ENCODE results near the gene FAM120C. TPM values are rescaled to one million over a fixed set of nuclear protein-coding genes. Genes with fewer than 3 reads are reported as not detected.
A peak's percentile ranks its signal among the peaks of the same experiment; 100 is the strongest.

The FAM120C gene
- total RNA-seq, 1 experiment from 2014 or later = 10.6 TPM

DNA sequence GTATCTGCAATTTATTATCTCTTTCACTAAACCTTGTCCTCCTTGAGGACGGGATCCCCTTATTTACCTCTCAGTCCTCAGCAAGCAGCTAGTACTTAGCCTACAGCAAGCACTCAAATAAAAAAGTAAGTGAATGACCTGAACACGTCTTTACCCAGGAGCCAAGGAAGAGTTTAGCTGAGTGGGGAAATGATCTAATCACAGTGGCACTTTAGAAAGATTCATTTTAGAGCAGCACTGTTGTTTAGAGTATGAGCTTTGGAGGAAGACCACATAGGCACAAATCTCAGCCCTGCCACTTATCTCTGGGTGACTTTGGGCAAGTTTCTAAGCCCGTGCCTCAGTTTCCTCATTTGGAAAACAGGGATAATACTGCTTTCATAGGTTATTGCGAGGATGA is 2.7 kb downstream of the FAM120C start:
- Mint-ChIP-seq H3K36me3 (peaks cover 13% of the 10 kb centered on the region), H3K4me1 (peaks cover 35% of the 10 kb centered on the region), H3K27me3 (ENCODE audit: low read depth) (no peaks in the 10 kb centered on the region), H3K4me3 (peak overlapping the region; percentile 68), H3K9me3 (no peaks in the 10 kb centered on the region), H3K27ac (no peak overlapping the region)
- DNase-seq (ENCODE audit: low spot score) (no peak), ATAC-seq (no peak)
- CTCF ChIA-PET = no interaction called here
- POLR2A ChIA-PET = interaction anchor here (0.9 to 1.2 kb wide), 3 partner anchors 9 to 137 kb away, joined by 3 read pairs; no protein-coding TSS in a partner anchor
- TF ChIP-seq, protein P1, sequence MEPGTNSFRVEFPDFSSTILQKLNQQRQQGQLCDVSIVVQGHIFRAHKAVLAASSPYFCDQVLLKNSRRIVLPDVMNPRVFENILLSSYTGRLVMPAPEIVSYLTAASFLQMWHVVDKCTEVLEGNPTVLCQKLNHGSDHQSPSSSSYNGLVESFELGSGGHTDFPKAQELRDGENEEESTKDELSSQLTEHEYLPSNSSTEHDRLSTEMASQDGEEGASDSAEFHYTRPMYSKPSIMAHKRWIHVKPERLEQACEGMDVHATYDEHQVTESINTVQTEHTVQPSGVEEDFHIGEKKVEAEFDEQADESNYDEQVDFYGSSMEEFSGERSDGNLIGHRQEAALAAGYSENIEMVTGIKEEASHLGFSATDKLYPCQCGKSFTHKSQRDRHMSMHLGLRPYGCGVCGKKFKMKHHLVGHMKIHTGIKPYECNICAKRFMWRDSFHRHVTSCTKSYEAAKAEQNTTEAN (CRISPR knock-in tag; IDR thresholded peaks at IDR 0.05) = no peak
- TF ChIP-seq, protein P2, sequence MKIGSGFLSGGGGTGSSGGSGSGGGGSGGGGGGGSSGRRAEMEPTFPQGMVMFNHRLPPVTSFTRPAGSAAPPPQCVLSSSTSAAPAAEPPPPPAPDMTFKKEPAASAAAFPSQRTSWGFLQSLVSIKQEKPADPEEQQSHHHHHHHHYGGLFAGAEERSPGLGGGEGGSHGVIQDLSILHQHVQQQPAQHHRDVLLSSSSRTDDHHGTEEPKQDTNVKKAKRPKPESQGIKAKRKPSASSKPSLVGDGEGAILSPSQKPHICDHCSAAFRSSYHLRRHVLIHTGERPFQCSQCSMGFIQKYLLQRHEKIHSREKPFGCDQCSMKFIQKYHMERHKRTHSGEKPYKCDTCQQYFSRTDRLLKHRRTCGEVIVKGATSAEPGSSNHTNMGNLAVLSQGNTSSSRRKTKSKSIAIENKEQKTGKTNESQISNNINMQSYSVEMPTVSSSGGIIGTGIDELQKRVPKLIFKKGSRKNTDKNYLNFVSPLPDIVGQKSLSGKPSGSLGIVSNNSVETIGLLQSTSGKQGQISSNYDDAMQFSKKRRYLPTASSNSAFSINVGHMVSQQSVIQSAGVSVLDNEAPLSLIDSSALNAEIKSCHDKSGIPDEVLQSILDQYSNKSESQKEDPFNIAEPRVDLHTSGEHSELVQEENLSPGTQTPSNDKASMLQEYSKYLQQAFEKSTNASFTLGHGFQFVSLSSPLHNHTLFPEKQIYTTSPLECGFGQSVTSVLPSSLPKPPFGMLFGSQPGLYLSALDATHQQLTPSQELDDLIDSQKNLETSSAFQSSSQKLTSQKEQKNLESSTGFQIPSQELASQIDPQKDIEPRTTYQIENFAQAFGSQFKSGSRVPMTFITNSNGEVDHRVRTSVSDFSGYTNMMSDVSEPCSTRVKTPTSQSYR (CRISPR knock-in tag; IDR thresholded peaks at IDR 0.05) = no peak
- TF ChIP-seq ETV6 (CRISPR knock-in tag; IDR thresholded peaks at IDR 0.05) (no peak), OVOL2 (CRISPR knock-in tag; IDR thresholded peaks at IDR 0.05; ENCODE audit: borderline replicate concordance) (no peak), ZBTB21 (CRISPR knock-in tag; IDR thresholded peaks at IDR 0.05; ENCODE audit: borderline replicate concordance) (no peak), GTF2I (CRISPR knock-in tag; conservative IDR thresholded peaks at IDR 0.05) (no peak), ZNF423 (CRISPR knock-in tag; IDR thresholded peaks at IDR 0.05) (no peak), EMX1 (CRISPR knock-in tag; IDR thresholded peaks at IDR 0.05) (no peak), HMGA2 (CRISPR knock-in tag; IDR thresholded peaks at IDR 0.05) (no peak), TEAD4 (CRISPR knock-in tag; IDR thresholded peaks at IDR 0.05) (no peak), FOXJ3 (CRISPR knock-in tag; IDR thresholded peaks at IDR 0.05; ENCODE audit: borderline replicate concordance) (no peak), FOXK1 (CRISPR knock-in tag; IDR thresholded peaks at IDR 0.05) (no peak), FOXP1 (CRISPR knock-in tag; IDR thresholded peaks at IDR 0.05; ENCODE audit: borderline replicate concordance) (no peak), TCF7 (CRISPR knock-in tag; IDR thresholded peaks at IDR 0.05; ENCODE audit: low read depth) (no peak), ATF1 (CRISPR knock-in tag; IDR thresholded peaks at IDR 0.05) (no peak), MXD4 (CRISPR knock-in tag; IDR thresholded peaks at IDR 0.05; ENCODE audit: borderline replicate concordance) (no peak)
- TF ChIP-seq, protein P3, sequence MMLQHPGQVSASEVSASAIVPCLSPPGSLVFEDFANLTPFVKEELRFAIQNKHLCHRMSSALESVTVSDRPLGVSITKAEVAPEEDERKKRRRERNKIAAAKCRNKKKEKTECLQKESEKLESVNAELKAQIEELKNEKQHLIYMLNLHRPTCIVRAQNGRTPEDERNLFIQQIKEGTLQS (CRISPR knock-in tag; conservative IDR thresholded peaks at IDR 0.05) = no peak
- TF ChIP-seq, protein P4, sequence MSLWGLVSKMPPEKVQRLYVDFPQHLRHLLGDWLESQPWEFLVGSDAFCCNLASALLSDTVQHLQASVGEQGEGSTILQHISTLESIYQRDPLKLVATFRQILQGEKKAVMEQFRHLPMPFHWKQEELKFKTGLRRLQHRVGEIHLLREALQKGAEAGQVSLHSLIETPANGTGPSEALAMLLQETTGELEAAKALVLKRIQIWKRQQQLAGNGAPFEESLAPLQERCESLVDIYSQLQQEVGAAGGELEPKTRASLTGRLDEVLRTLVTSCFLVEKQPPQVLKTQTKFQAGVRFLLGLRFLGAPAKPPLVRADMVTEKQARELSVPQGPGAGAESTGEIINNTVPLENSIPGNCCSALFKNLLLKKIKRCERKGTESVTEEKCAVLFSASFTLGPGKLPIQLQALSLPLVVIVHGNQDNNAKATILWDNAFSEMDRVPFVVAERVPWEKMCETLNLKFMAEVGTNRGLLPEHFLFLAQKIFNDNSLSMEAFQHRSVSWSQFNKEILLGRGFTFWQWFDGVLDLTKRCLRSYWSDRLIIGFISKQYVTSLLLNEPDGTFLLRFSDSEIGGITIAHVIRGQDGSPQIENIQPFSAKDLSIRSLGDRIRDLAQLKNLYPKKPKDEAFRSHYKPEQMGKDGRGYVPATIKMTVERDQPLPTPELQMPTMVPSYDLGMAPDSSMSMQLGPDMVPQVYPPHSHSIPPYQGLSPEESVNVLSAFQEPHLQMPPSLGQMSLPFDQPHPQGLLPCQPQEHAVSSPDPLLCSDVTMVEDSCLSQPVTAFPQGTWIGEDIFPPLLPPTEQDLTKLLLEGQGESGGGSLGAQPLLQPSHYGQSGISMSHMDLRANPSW (CRISPR knock-in tag; conservative IDR thresholded peaks at IDR 0.05; ENCODE audit: low read depth) = no peak

GRCh38 chrX:54178100-54178940 is 4.7 kb downstream of the FAM120C start:
- ATAC-seq (no peak), DNase-seq (ENCODE audit: low spot score) (no peak)
- CTCF ChIA-PET = no interaction called here
- POLR2A ChIA-PET = no interaction called here
- H3K4me1 Mint-ChIP-seq = peaks cover 31% of the 10 kb centered on the region
- no peaks in the 10 kb centered on the region for H3K9me3 Mint-ChIP-seq
- peaks cover 23% of the 10 kb centered on the region for H3K36me3 Mint-ChIP-seq
- H3K4me3 Mint-ChIP-seq = no peak overlapping the region
- no peaks in the 10 kb centered on the region for H3K27me3 Mint-ChIP-seq (ENCODE audit: low read depth)
- TF ChIP-seq ZNF263 (CRISPR knock-in tag; IDR thresholded peaks at IDR 0.05; ENCODE audit: low read depth) (no peak), MXD4 (CRISPR knock-in tag; IDR thresholded peaks at IDR 0.05; ENCODE audit: borderline replicate concordance) (no peak), RORB (CRISPR knock-in tag; IDR thresholded peaks at IDR 0.05) (no peak), ZNF138 (CRISPR knock-in tag; conservative IDR thresholded peaks at IDR 0.05) (no peak), NFATC4 (CRISPR knock-in tag; IDR thresholded peaks at IDR 0.05) (no peak), AFF4 (CRISPR knock-in tag; IDR thresholded peaks at IDR 0.05; ENCODE audit: borderline replicate concordance) (no peak)
- peak overlapping the region; percentile 15; the same call in 1 of the 2 replicates for H3K27ac Mint-ChIP-seq
